ENCODE measurements around the gene IFI35.
"Not testable (repeated sequence)": the region's sequence is repeated elsewhere in the genome, so short reads cannot be mapped to it uniquely, and the experiment has no call there.

Gene IFI35

GRCh38 chr17:43024407-43025289 is 18.1 kb downstream of the IFI35 start, which contains the start of gene RND2:
Gene RND2 (plus strand): TSS chr17:43025231. CDS start chr17:43025348, 117 bp downstream.
- peak; percentile 80 for DNase-seq

- DNase-seq, result no peak
Observed at GRCh38 chr17:43025290-43025657, 18.7 kb downstream of the IFI35 start.

- no peak for DNase-seq
Observed at GRCh38 chr17:43025766-43026537, 19.4 kb downstream of the IFI35 start.

- DNase-seq, result no peak
Observed at GRCh38 chr17:43026595-43026994, 20.0 kb downstream of the IFI35 start.

GRCh38 chr17:43027091-43028032 is 20.8 kb downstream of the IFI35 start:
- DNase-seq, result no peak

GRCh38 chr17:43028221-43028861 is 21.8 kb downstream of the IFI35 start:
- no peak for DNase-seq

GRCh38 chr17:43030137-43030767 is 23.7 kb downstream of the IFI35 start:
- no peak for DNase-seq

- DNase-seq, result no peak
Observed at GRCh38 chr17:43031666-43032065, 25.1 kb downstream of the IFI35 start.

- DNase-seq, result no peak
Observed at GRCh38 chr17:43033948-43034881, 27.6 kb downstream of the IFI35 start.

GRCh38 chr17:43034894-43035293 is 28.3 kb downstream of the IFI35 start:
- DNase-seq, result no peak

GRCh38 chr17:43039646-43040045 is 33.1 kb downstream of the IFI35 start:
- DNase-seq, result no peak

- DNase-seq, result no peak
Observed at GRCh38 chr17:43040655-43041054, 34.1 kb downstream of the IFI35 start.

GRCh38 chr17:43042025-43042628 is 35.5 kb downstream of the IFI35 start:
- DNase-seq, result no peak

GRCh38 chr17:43043307-43043706 is 36.7 kb downstream of the IFI35 start:
- no peak for DNase-seq

- no peak for DNase-seq
Observed at GRCh38 chr17:43044024-43044423, 37.4 kb downstream of the IFI35 start.

GRCh38 chr17:43051969-43052368 is 45.4 kb downstream of the IFI35 start:
- no peak for DNase-seq

GRCh38 chr17:43053008-43053407 is 46.4 kb downstream of the IFI35 start:
- not testable (repeated sequence) for DNase-seq

GRCh38 chr17:43056051-43056450 is 49.5 kb downstream of the IFI35 start:
- no peak for DNase-seq

- DNase-seq, result no peak
Observed at GRCh38 chr17:43062984-43063638, 56.5 kb downstream of the IFI35 start.

Data from central memory CD4-positive, alpha-beta T cell (primary cell).